ENCODE data around the gene COA7. TPM values are rescaled to one million over a fixed set of nuclear protein-coding genes. Genes with fewer than 3 reads are reported as not detected.

The COA7 gene
- total RNA-seq, 2 donors from 2014 or later = 13.8 to 20.4 TPM

- Mint-ChIP-seq H3K4me3 (peak overlapping the region; percentile 71), H3K4me1 (ENCODE audit: low read depth) (peaks cover 45% of the 10 kb centered on the region), H3K27me3 (ENCODE audit: low read depth) (no peaks in the 10 kb centered on the region), H3K36me3 (ENCODE audit: insufficient read depth in 2 of 2) (peaks cover 0 to 2% of the 10 kb centered on the region in 2 donors), H3K27ac (peak overlapping the region; percentile 99), H3K9me3 (peaks cover 0 to 1% of the 10 kb centered on the region in 2 donors)
- DNase-seq = no peak
- peak; percentile 3 to 7 for ATAC-seq (replicated peaks in 1 of 2)
These were observed 38.1 kb downstream of the COA7 start for GRCh38 chr1:52659851-52660596.

- Mint-ChIP-seq H3K36me3 (ENCODE audit: insufficient read depth in 2 of 2) (peaks cover 0 to 2% of the 10 kb centered on the region in 2 donors), H3K9me3 (peaks cover 0 to 1% of the 10 kb centered on the region in 2 donors), H3K27me3 (ENCODE audit: low read depth) (no peaks in the 10 kb centered on the region), H3K27ac (peak overlapping the region; percentile 99), H3K4me3 (peak overlapping the region; percentile 71), H3K4me1 (ENCODE audit: low read depth) (peaks cover 45% of the 10 kb centered on the region)
- DNase-seq (peak; percentile 65 to 67), ATAC-seq (replicated peaks in 1 of 2) (peak; percentile 83 to 85)
These were observed 38.8 kb downstream of the COA7 start for GRCh38 chr1:52659356-52659755.

GRCh38 chr1:52658795-52659194, 39.4 kb downstream of the COA7 start:
- ATAC-seq (replicated peaks in 1 of 2) (peak; percentile 84 to 89), DNase-seq (peak; percentile 62 to 76)
- H3K27me3 Mint-ChIP-seq (ENCODE audit: low read depth) = no peaks in the 10 kb centered on the region
- H3K27ac Mint-ChIP-seq = peak overlapping the region; percentile 99
- peaks cover 0 to 2% of the 10 kb centered on the region in 2 donors for H3K36me3 Mint-ChIP-seq (ENCODE audit: insufficient read depth in 2 of 2)
- H3K4me1 Mint-ChIP-seq (ENCODE audit: low read depth) = peaks cover 51% of the 10 kb centered on the region
- H3K9me3 Mint-ChIP-seq = peaks cover 0 to 1% of the 10 kb centered on the region in 2 donors
- peak overlapping the region; percentile 71 for H3K4me3 Mint-ChIP-seq

- H3K27ac Mint-ChIP-seq = no peak overlapping the region
- H3K36me3 Mint-ChIP-seq (ENCODE audit: insufficient read depth in 2 of 2) = peaks cover 0 to 2% of the 10 kb centered on the region in 2 donors
- DNase-seq (no peak), ATAC-seq (replicated peaks in 1 of 2) (no peak)
- no peak overlapping the region for H3K4me3 Mint-ChIP-seq
- peaks cover 51% of the 10 kb centered on the region for H3K4me1 Mint-ChIP-seq (ENCODE audit: low read depth)
- no peaks in the 10 kb centered on the region for H3K27me3 Mint-ChIP-seq (ENCODE audit: low read depth)
- peaks cover 0 to 1% of the 10 kb centered on the region in 2 donors for H3K9me3 Mint-ChIP-seq
These were observed 40.4 kb downstream of the COA7 start for GRCh38 chr1:52657702-52658101.

GRCh38 chr1:52654063-52654462, 44.1 kb downstream of the COA7 start:
- ATAC-seq (replicated peaks in 1 of 2) (no peak), DNase-seq (no peak)
- no peak overlapping the region for H3K27ac Mint-ChIP-seq
- H3K9me3 Mint-ChIP-seq = peaks cover 0 to 1% of the 10 kb centered on the region in 2 donors
- no peak overlapping the region for H3K4me3 Mint-ChIP-seq
- no peaks in the 10 kb centered on the region for H3K36me3 Mint-ChIP-seq (ENCODE audit: insufficient read depth in 2 of 2)
- no peaks in the 10 kb centered on the region for H3K27me3 Mint-ChIP-seq (ENCODE audit: low read depth)
- peaks cover 28% of the 10 kb centered on the region for H3K4me1 Mint-ChIP-seq (ENCODE audit: low read depth)

- DNase-seq (no peak), ATAC-seq (replicated peaks in 1 of 2) (no peak)
- Mint-ChIP-seq H3K36me3 (ENCODE audit: insufficient read depth in 2 of 2) (no peaks in the 10 kb centered on the region), H3K27me3 (ENCODE audit: low read depth) (no peaks in the 10 kb centered on the region), H3K4me3 (no peak overlapping the region), H3K4me1 (ENCODE audit: low read depth) (peaks cover 20% of the 10 kb centered on the region), H3K9me3 (peaks cover 0 to 1% of the 10 kb centered on the region in 2 donors), H3K27ac (no peak overlapping the region)
These were observed 44.8 kb downstream of the COA7 start for GRCh38 chr1:52653207-52653849.

- ATAC-seq (replicated peaks in 1 of 2) (no peak), DNase-seq (no peak)
- no peak overlapping the region for H3K4me3 Mint-ChIP-seq
- H3K36me3 Mint-ChIP-seq (ENCODE audit: insufficient read depth in 2 of 2) = no peaks in the 10 kb centered on the region
- no peak overlapping the region for H3K27ac Mint-ChIP-seq
- H3K4me1 Mint-ChIP-seq (ENCODE audit: low read depth) = peaks cover 17% of the 10 kb centered on the region
- H3K27me3 Mint-ChIP-seq (ENCODE audit: low read depth) = no peaks in the 10 kb centered on the region
- peaks cover 0 to 1% of the 10 kb centered on the region in 2 donors for H3K9me3 Mint-ChIP-seq
These were observed 46.2 kb downstream of the COA7 start for GRCh38 chr1:52651904-52652303.

GRCh38 chr1:52645261-52645660, 52.9 kb downstream of the COA7 start:
- H3K4me1 Mint-ChIP-seq (ENCODE audit: low read depth) = peaks cover 19% of the 10 kb centered on the region
- ATAC-seq (replicated peaks in 1 of 2) (no peak), DNase-seq (no peak)
- H3K4me3 Mint-ChIP-seq = no peak overlapping the region
- peaks cover 0 to 5% of the 10 kb centered on the region in 2 donors for H3K9me3 Mint-ChIP-seq
- no peak overlapping the region for H3K27ac Mint-ChIP-seq
- no peaks in the 10 kb centered on the region for H3K27me3 Mint-ChIP-seq (ENCODE audit: low read depth)
- H3K36me3 Mint-ChIP-seq (ENCODE audit: insufficient read depth in 2 of 2) = no peaks in the 10 kb centered on the region

GRCh38 chr1:52641307-52641706, 56.8 kb downstream of the COA7 start:
- peak overlapping the region in 1 of 2 donors; percentile 27 for H3K4me3 Mint-ChIP-seq
- H3K4me1 Mint-ChIP-seq (ENCODE audit: low read depth) = peaks cover 51% of the 10 kb centered on the region
- peaks cover 0 to 5% of the 10 kb centered on the region in 2 donors for H3K9me3 Mint-ChIP-seq
- ATAC-seq (replicated peaks in 1 of 2) = no peak
- no peaks in the 10 kb centered on the region for H3K36me3 Mint-ChIP-seq (ENCODE audit: insufficient read depth in 2 of 2)
- no peak overlapping the region for H3K27ac Mint-ChIP-seq
- peak in 1 of 2 donors; percentile 10 for DNase-seq
- no peaks in the 10 kb centered on the region for H3K27me3 Mint-ChIP-seq (ENCODE audit: low read depth)

GRCh38 chr1:52640697-52641096, 57.5 kb downstream of the COA7 start:
- Mint-ChIP-seq H3K9me3 (peaks cover 0 to 5% of the 10 kb centered on the region in 2 donors), H3K4me3 (no peak overlapping the region), H3K27ac (no peak overlapping the region), H3K4me1 (ENCODE audit: low read depth) (peaks cover 57% of the 10 kb centered on the region), H3K27me3 (ENCODE audit: low read depth) (no peaks in the 10 kb centered on the region), H3K36me3 (ENCODE audit: insufficient read depth in 2 of 2) (no peaks in the 10 kb centered on the region)
- DNase-seq (no peak), ATAC-seq (replicated peaks in 1 of 2) (no peak)

- ATAC-seq (replicated peaks in 1 of 2) (no peak), DNase-seq (no peak)
- no peaks in the 10 kb centered on the region for H3K36me3 Mint-ChIP-seq (ENCODE audit: insufficient read depth in 2 of 2)
- peak overlapping the region; percentile 85 to 91 for H3K4me3 Mint-ChIP-seq
- H3K27me3 Mint-ChIP-seq (ENCODE audit: low read depth) = no peaks in the 10 kb centered on the region
- H3K9me3 Mint-ChIP-seq = peaks cover 0 to 5% of the 10 kb centered on the region in 2 donors
- H3K4me1 Mint-ChIP-seq (ENCODE audit: low read depth) = peaks cover 81% of the 10 kb centered on the region
- peak overlapping the region; percentile 97 for H3K27ac Mint-ChIP-seq
These were observed 60.2 kb downstream of the COA7 start for GRCh38 chr1:52637946-52638345.

GRCh38 chr1:52636721-52637695, 61.1 kb downstream of the COA7 start:
- Mint-ChIP-seq H3K36me3 (ENCODE audit: insufficient read depth in 2 of 2) (no peaks in the 10 kb centered on the region), H3K27me3 (ENCODE audit: low read depth) (no peaks in the 10 kb centered on the region), H3K4me1 (ENCODE audit: low read depth) (peaks cover 86% of the 10 kb centered on the region), H3K9me3 (peaks cover 0 to 5% of the 10 kb centered on the region in 2 donors), H3K4me3 (peak overlapping the region; percentile 85 to 91), H3K27ac (peak overlapping the region; percentile 97)
- ATAC-seq (replicated peaks in 1 of 2) (peak; percentile 63 to 65), DNase-seq (peak; percentile 65 to 72)

All from activated T-cell treated with anti-CD3 and anti-CD28 coated beads, Interleukin-2, amount 50 U/mL, for 72 hours (primary cell).